ENCODE results near the gene KCNA2. TPM values are rescaled to one million over a fixed set of nuclear protein-coding genes. Genes with fewer than 3 reads are reported as not detected.

KCNA2 gene
- total RNA-seq, 2 experiments from 2014 or later: 0.25 to 0.37 TPM

DNA sequence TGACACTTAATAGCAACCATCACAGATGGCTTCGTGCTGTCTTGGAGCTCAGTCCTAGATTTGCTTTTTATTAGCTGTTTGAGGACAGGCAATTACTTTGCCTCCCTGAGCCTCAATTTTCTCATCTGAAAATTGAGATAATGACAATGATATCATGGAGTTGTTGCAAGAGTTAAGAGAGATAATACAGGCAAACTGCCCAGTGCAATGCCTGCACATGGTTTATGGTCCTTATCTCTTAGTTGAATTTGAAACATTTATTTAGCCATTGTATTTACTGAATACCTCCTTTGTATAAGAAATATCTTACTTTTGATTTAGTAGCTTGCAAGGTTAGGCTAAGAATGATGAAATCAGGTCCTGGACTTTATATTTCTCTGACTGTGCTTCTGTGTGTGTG lies 17.7 kb downstream of the KCNA2 start:
- DNase-seq: no peak
- ATAC-seq: no peak
- peaks cover 5% of the 10 kb centered on the region for H3K27me3 Mint-ChIP-seq
- intact Hi-C loops (cut with DNase I, micrococcal nuclease): no loop called here
- H3K27ac Mint-ChIP-seq: no peak overlapping the region
- H3K4me1 Mint-ChIP-seq: no peaks in the 10 kb centered on the region
- ChIA-PET POLR2A (no interaction called here), CTCF (interaction anchor here (1.1 kb wide), 1 partner anchor 194 kb away, joined by 3 read pairs; no protein-coding TSS in a partner anchor)
- no peaks in the 10 kb centered on the region for H3K36me3 Mint-ChIP-seq (ENCODE audit: low read depth)
- no peaks in the 10 kb centered on the region for H3K9me3 Mint-ChIP-seq (ENCODE audit: low read depth)
- H3K4me3 Mint-ChIP-seq: no peak overlapping the region

DNA sequence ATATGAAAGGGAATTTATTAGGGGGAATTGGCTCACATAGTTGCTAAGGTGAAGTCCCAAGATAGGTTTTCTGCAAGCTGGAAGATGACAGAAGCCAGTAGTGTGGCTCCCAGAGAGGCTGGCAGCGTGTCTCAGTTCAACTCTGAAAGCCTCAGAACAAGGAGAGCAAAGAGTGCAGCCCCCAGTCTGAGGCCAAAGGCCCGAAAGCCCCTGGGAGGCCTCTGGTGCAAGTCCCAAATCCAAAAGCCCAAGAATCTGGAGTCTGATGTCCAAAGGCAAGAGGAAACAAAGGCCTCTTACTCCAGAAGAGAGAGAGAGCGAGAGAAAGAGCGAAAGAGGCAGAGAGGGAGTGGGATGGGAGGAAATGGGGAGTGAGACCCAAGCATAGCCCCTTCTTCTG lies 18.3 kb downstream of the KCNA2 start:
- ATAC-seq (no peak), DNase-seq (no peak)
- ChIA-PET POLR2A (no interaction called here), CTCF (interaction anchor here (0.5 kb wide), 1 partner anchor 893 kb away, joined by 7 read pairs; no protein-coding TSS in a partner anchor)
- no peak overlapping the region for H3K27ac Mint-ChIP-seq
- H3K4me3 Mint-ChIP-seq: no peak overlapping the region
- intact Hi-C loops (cut with DNase I, micrococcal nuclease): no loop called here
- no peaks in the 10 kb centered on the region for H3K36me3 Mint-ChIP-seq (ENCODE audit: low read depth)
- no peaks in the 10 kb centered on the region for H3K4me1 Mint-ChIP-seq
- no peaks in the 10 kb centered on the region for H3K9me3 Mint-ChIP-seq (ENCODE audit: low read depth)
- peaks cover 5% of the 10 kb centered on the region for H3K27me3 Mint-ChIP-seq

DNA sequence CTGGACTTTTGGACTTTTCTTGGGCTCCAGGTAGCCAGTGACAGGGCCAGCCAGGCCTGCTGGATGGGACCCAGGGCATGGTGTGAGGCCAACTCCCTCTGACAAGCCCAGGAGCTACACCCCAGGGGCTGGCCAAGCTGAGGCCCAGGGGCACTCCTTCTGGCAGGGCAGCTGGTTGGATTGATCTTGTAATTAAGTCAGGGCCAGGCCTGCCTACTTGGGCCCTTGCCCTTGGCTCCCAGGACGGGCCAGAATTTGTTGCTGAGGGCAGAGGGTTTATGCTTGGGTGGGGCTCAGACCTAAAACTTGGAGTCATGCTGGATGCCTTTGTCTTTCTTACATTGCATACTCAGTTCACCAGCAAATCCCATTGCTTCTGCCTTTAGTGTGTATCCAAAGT lies 20.7 kb downstream of the KCNA2 start:
- Mint-ChIP-seq H3K4me1 (no peaks in the 10 kb centered on the region), H3K4me3 (no peak overlapping the region), H3K36me3 (ENCODE audit: low read depth) (no peaks in the 10 kb centered on the region), H3K27me3 (peaks cover 3% of the 10 kb centered on the region), H3K9me3 (ENCODE audit: low read depth) (no peaks in the 10 kb centered on the region), H3K27ac (no peak overlapping the region)
- CTCF ChIA-PET: interaction anchor here (0.6 to 2.0 kb wide), 2 partner anchors 21 to 90 kb away, joined by 3 to 7 read pairs; partner anchors contain the start of gene KCNA2
- intact Hi-C loops (cut with DNase I, micrococcal nuclease): no loop called here
- ATAC-seq (no peak), DNase-seq (no peak)
- POLR2A ChIA-PET: interaction anchor here (0.6 kb wide), 2 partner anchors 161 to 181 kb away, joined by 4 read pairs; no protein-coding TSS in a partner anchor

DNA sequence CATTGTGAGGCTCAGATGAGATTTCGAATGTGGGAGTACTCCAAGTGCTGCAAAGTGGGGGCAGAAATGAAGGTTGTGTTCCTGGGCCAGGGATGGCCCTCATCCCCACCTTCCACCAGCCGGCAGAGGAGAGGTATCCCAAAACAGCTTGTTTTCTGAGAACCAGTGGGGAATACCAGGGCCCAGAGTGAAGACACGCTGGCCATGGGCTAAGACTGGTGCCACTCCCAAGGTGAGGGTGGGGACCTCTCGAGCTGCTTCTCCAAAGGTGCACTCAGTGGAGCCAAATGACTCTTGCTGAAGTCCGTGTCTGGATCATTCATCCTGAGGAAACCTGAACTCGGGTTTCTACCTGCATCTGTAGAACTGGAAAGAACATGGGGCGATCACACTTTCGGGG lies 22.1 kb downstream of the KCNA2 start:
- Mint-ChIP-seq H3K27me3 (peaks cover 7% of the 10 kb centered on the region), H3K36me3 (ENCODE audit: low read depth) (no peaks in the 10 kb centered on the region), H3K9me3 (ENCODE audit: low read depth) (no peaks in the 10 kb centered on the region), H3K4me3 (no peak overlapping the region), H3K27ac (no peak overlapping the region), H3K4me1 (no peaks in the 10 kb centered on the region)
- POLR2A ChIA-PET: no interaction called here
- DNase-seq (no peak), ATAC-seq (no peak)
- CTCF ChIA-PET: interaction anchor here (1.0 to 1.4 kb wide), 4 partner anchors 8 to 380 kb away, joined by 3 to 5 read pairs (median 4); no protein-coding TSS in a partner anchor
- intact Hi-C loops (cut with DNase I, micrococcal nuclease): no loop called here

DNA sequence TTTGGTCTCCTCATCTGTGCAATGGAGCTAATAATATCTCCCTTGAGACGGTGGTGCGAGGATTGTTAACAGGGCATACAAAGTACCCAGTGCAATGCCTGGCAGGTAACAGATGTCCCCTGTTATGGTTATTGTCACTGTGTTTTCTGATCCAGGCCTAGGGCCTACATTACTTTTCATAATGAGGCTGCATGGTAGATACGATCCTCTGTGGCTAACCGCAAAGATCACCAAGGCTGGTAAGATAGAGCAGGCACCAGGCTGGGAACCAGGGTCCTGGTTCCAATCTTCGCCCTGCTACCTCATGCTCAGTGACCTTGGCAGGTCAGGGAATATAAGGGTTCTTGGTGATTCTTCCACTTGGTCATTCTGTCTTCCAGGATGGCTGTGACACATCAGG lies 22.7 kb downstream of the KCNA2 start:
- Mint-ChIP-seq H3K27ac (no peak overlapping the region), H3K9me3 (ENCODE audit: low read depth) (no peaks in the 10 kb centered on the region), H3K4me1 (no peaks in the 10 kb centered on the region), H3K4me3 (no peak overlapping the region), H3K27me3 (peaks cover 4% of the 10 kb centered on the region), H3K36me3 (ENCODE audit: low read depth) (no peaks in the 10 kb centered on the region)
- CTCF ChIA-PET: interaction anchor here (0.6 to 1.4 kb wide), 4 partner anchors 9 to 376 kb away, joined by 3 to 5 read pairs (median 3); no protein-coding TSS in a partner anchor
- no peak for DNase-seq
- intact Hi-C loops (cut with DNase I, micrococcal nuclease): no loop called here
- ATAC-seq: no peak
- POLR2A ChIA-PET: no interaction called here

DNA sequence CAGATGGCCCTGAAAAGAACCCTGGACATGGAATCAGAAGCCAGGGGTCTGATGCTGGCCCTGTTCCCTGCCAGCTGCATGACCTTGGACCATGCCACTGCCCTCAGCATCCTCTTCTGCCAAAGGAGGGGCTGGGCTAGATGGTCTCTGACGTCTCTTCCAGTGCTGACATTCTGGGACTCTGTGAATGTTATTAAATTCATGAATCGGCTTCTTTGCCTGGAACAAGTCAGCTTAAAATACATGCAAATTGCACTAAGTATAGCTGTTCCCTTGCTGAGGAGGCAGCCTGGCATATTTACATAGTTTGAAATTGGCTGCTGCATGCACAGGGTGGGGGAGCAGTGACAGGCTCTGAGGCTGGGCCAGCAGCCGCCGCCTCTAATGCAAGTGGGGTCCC lies 23.8 kb downstream of the KCNA2 start:
- Mint-ChIP-seq H3K36me3 (ENCODE audit: low read depth) (no peaks in the 10 kb centered on the region), H3K4me1 (no peaks in the 10 kb centered on the region), H3K27ac (no peak overlapping the region), H3K4me3 (no peak overlapping the region), H3K9me3 (ENCODE audit: low read depth) (no peaks in the 10 kb centered on the region), H3K27me3 (peaks cover 4% of the 10 kb centered on the region)
- CTCF ChIA-PET: interaction anchor here (0.6 to 1.4 kb wide), 2 partner anchors 10 to 158 kb away, joined by 3 to 7 read pairs; no protein-coding TSS in a partner anchor
- POLR2A ChIA-PET: no interaction called here
- intact Hi-C loops (cut with DNase I, micrococcal nuclease): no loop called here
- ATAC-seq (no peak), DNase-seq (no peak)

DNA sequence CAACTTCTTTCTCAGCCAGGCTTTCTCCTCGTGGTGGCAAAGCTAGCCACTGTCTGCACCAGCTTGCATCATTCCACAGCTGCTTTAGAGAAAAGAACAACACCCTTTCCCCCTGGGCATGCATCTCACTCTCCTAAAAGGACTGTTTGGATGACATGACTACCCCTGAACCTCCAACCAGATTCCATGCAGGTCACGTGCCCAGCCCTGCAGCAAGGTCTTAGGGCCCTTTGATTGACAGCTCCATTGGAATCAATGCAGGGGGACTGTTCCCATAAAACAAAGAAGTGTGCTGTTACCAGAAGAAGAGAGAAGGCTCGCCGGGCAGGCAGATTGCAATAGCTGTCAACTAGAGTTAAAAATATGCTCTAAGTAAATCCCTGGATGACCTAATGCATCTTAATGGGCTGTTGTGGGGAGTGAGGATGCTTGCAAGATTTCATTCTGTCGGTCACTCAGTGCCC lies 24.4 kb downstream of the KCNA2 start:
- Mint-ChIP-seq H3K27ac (no peak overlapping the region), H3K27me3 (peaks cover 4% of the 10 kb centered on the region), H3K4me1 (no peaks in the 10 kb centered on the region), H3K9me3 (ENCODE audit: low read depth) (no peaks in the 10 kb centered on the region), H3K4me3 (no peak overlapping the region), H3K36me3 (ENCODE audit: low read depth) (no peaks in the 10 kb centered on the region)
- CTCF ChIA-PET: interaction anchor here (1.4 kb wide), 1 partner anchor 9 kb away, joined by 7 read pairs; no protein-coding TSS in a partner anchor
- DNase-seq: no peak
- intact Hi-C loops (cut with DNase I, micrococcal nuclease): no loop called here
- ATAC-seq: no peak
- POLR2A ChIA-PET: no interaction called here

DNA sequence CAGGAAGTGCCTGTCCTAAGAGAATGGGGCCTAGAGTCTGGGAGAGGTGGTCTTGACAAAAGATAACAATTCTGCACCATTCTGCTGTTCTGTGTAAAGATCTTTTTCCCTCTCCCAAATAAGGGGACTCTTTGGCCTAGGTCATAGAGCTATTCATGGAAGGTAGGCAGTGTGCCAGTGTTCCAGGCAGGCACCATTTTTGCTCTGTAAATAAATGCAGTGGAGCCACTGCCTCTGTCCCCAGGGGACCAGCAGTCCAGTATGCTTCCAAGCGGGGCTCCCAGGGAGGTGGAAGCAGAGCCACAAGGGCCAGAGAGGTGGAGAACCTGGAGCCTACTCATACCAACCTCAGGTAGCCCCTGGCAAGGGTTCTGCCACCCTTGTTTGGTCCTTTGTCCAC lies 25.9 kb downstream of the KCNA2 start:
- H3K4me3 Mint-ChIP-seq: no peak overlapping the region
- CTCF ChIA-PET: interaction anchor here (0.8 to 1.3 kb wide), 2 partner anchors 16 to 39 kb away, joined by 3 read pairs; no protein-coding TSS in a partner anchor
- H3K27ac Mint-ChIP-seq: no peak overlapping the region
- no peaks in the 10 kb centered on the region for H3K4me1 Mint-ChIP-seq
- POLR2A ChIA-PET: no interaction called here
- intact Hi-C loops (cut with DNase I, micrococcal nuclease): no loop called here
- no peaks in the 10 kb centered on the region for H3K9me3 Mint-ChIP-seq (ENCODE audit: low read depth)
- DNase-seq: no peak
- no peaks in the 10 kb centered on the region for H3K36me3 Mint-ChIP-seq (ENCODE audit: low read depth)
- H3K27me3 Mint-ChIP-seq: peaks cover 6% of the 10 kb centered on the region
- ATAC-seq: no peak

DNA sequence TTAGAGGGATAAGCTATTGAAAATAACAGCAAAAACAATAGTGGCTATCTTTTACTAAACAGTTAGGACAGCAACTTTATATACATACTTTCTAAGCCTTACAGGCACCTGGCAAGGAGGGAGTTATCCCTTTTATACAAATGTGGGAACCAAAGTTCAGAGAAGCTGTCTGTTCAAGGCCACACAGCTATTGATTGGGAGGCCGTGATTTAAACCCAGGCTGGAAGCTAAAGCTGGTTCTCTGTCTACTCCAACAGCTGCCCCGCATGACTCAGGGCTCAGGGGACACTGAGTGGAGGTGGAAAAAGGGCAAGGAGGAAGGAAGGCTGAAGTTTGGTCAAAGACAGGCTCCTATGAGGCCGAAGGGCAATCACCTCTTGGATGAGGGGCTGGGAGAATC lies 26.7 kb downstream of the KCNA2 start:
- H3K27me3 Mint-ChIP-seq: peaks cover 6% of the 10 kb centered on the region
- ATAC-seq (no peak), DNase-seq (no peak)
- no peaks in the 10 kb centered on the region for H3K9me3 Mint-ChIP-seq (ENCODE audit: low read depth)
- ChIA-PET CTCF (interaction anchor here (0.7 to 1.0 kb wide), 3 partner anchors 12 to 40 kb away, joined by 3 to 5 read pairs (median 3); no protein-coding TSS in a partner anchor), POLR2A (no interaction called here)
- H3K36me3 Mint-ChIP-seq (ENCODE audit: low read depth): no peaks in the 10 kb centered on the region
- H3K27ac Mint-ChIP-seq: no peak overlapping the region
- H3K4me3 Mint-ChIP-seq: no peak overlapping the region
- H3K4me1 Mint-ChIP-seq: no peaks in the 10 kb centered on the region
- intact Hi-C loops (cut with DNase I, micrococcal nuclease): no loop called here

DNA sequence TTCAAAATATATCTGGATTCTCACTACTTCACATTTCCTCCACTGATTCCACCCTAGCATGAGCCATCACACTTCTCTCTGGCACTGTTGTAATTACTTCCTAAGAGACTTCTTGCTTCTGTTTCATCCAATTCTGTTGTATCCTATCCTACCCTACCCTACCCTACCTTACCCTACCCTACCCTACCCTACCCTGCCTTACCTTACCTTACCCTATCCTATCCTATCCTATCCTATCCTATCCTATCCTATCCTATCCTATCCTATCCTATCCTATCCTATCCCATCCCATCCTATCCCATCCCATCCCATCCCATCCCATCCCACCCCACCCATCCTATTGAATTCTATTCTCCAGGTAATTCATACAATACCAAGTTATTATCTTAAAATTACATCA lies 29.7 kb downstream of the KCNA2 start:
- Mint-ChIP-seq H3K27me3 (peaks cover 6% of the 10 kb centered on the region), H3K9me3 (ENCODE audit: low read depth) (no peaks in the 10 kb centered on the region)
- CTCF ChIA-PET: interaction anchor here (1.3 kb wide), 1 partner anchor 8 kb away, joined by 3 read pairs; no protein-coding TSS in a partner anchor

DNA sequence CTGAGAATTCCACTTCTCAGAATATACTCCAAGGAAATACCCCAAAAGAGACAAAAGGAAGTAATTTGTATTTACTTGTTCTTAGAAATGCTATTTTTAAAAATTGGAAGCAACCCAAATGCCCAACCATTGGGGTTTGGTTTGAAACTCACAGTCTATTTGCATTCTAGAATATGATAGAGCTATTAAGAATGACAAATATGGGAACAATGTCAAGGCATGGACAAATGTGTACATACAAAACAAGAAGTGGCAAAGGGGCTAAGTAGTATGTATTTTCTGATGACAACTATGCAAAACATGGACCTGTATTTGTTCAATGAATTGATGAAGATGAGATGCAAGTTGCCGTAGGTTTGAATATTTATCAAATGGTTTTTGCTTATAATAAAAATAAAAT lies 32.8 kb downstream of the KCNA2 start:
- Mint-ChIP-seq H3K4me1 (no peaks in the 10 kb centered on the region), H3K36me3 (ENCODE audit: low read depth) (no peaks in the 10 kb centered on the region), H3K4me3 (no peak overlapping the region), H3K27me3 (peaks cover 10% of the 10 kb centered on the region), H3K9me3 (ENCODE audit: low read depth) (no peaks in the 10 kb centered on the region), H3K27ac (no peak overlapping the region)
- ChIA-PET POLR2A (no interaction called here), CTCF (interaction anchor here (0.9 to 2.8 kb wide), 7 partner anchors 8 to 78 kb away, joined by 3 to 13 read pairs (median 5); no protein-coding TSS in a partner anchor)
- intact Hi-C loops (cut with DNase I, micrococcal nuclease): no loop called here
- no peak for ATAC-seq
- DNase-seq: no peak

More for the DNA sequence above, 29.7 kb downstream of the KCNA2 start:
- DNase-seq (no peak), ATAC-seq (no peak)
- Mint-ChIP-seq H3K4me1 (no peaks in the 10 kb centered on the region), H3K36me3 (ENCODE audit: low read depth) (no peaks in the 10 kb centered on the region), H3K27ac (no peak overlapping the region), H3K4me3 (no peak overlapping the region)
- POLR2A ChIA-PET: no interaction called here
- intact Hi-C loops (cut with DNase I, micrococcal nuclease): no loop called here

DNA sequence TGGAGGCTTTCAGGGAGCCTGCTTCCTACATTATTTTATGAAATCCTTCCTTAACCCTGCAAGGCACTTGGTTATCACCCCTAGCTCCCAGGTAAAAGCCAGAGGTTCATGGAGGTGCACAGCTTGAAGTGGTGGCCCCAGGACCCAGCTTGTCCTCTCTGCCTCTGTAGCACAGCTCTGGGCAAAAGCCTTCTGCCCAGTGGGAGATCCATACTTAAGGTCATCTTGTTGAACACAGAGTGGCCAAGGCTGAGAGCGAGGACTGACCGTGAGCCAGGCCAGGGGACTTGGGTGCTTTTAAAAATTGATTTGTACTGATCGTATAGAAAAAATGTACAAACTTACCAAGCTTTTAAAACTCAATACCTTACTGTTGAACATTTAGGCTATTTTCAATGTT lies 33.4 kb downstream of the KCNA2 start:
- CTCF ChIA-PET: interaction anchor here (0.9 to 2.8 kb wide), 3 partner anchors 9 to 77 kb away, joined by 3 to 13 read pairs (median 7); no protein-coding TSS in a partner anchor
- Mint-ChIP-seq H3K27ac (no peak overlapping the region), H3K4me3 (no peak overlapping the region), H3K36me3 (ENCODE audit: low read depth) (no peaks in the 10 kb centered on the region), H3K9me3 (ENCODE audit: low read depth) (no peaks in the 10 kb centered on the region), H3K27me3 (peaks cover 10% of the 10 kb centered on the region), H3K4me1 (no peaks in the 10 kb centered on the region)
- ATAC-seq: no peak
- POLR2A ChIA-PET: interaction anchor here (0.6 kb wide), 1 partner anchor 468 kb away, joined by 3 read pairs; no protein-coding TSS in a partner anchor
- DNase-seq: no peak
- intact Hi-C loops (cut with DNase I, micrococcal nuclease): no loop called here
